WTC11 (cell line): ENCODE measurements around the gene PSMG4. TPM values are rescaled to one million over a fixed set of nuclear protein-coding genes. Genes with fewer than 3 reads are reported as not detected.

ENCODE experiments used
- ATAC-seq: fragments of 200-7000 bp; cut with Tn5 transposase; 2 replicates; pipeline ENCODE4 v1.10.0; 2021; ENCODE audit warnings: mild to moderate bottlenecking, moderate library complexity
- CTCF ChIA-PET: fragments of 300-600 bp; sonication (Branson Sonifier 250); formaldehyde crosslinking; loops from one replicate; lab custom pipeline; 2021; ENCODE audit warnings: antibody characterized with exemption; lab: Charles Lee
- POLR2A ChIA-PET: fragments of 350-600 bp; sonication (Branson Sonifier 250); formaldehyde crosslinking; loops from one replicate; lab custom pipeline; 2021; ENCODE audit warnings: antibody characterized with exemption; lab: Charles Lee
- DNase-seq: peaks from one replicate; pipeline ENCODE4 v3.0.0; 2021; ENCODE audit warnings: low spot score
- H3K27ac Mint-ChIP-seq: 2 replicates; pipeline ENCODE4 v1.8.0; 2021; ENCODE audit warnings: mixed read lengths
- H3K27me3 Mint-ChIP-seq: 2 replicates; pipeline ENCODE4 v1.8.0; 2021; ENCODE audit warnings: low read depth, mild to moderate bottlenecking, moderate library complexity, mixed read lengths
- H3K36me3 Mint-ChIP-seq: 2 replicates; pipeline ENCODE4 v1.8.0; 2021; ENCODE audit warnings: mixed read lengths
- H3K4me1 Mint-ChIP-seq: 2 replicates; pipeline ENCODE4 v1.8.0; 2022; ENCODE audit warnings: mixed read lengths
- H3K4me3 Mint-ChIP-seq: 2 replicates; pipeline ENCODE4 v1.8.0; 2021; ENCODE audit warnings: mild to moderate bottlenecking, moderate library complexity, mixed read lengths
- H3K9me3 Mint-ChIP-seq: 2 replicates; pipeline ENCODE4 v1.8.0; 2021; ENCODE audit warnings: mixed read lengths
- CBFB ChIP-seq: sonication (generic); formaldehyde crosslinking; IDR thresholded peaks from 2 replicates; pipeline ENCODE4 v1.8.1; 2022; ENCODE audit warnings: mild to moderate bottlenecking, low read depth, missing genetic modification reagents
- CTCF ChIP-seq: fragments of 200-600 bp; IDR thresholded peaks from 2 replicates; pipeline ENCODE4 v1.8.0; 2022; ENCODE audit warnings: antibody characterized with exemption
- E2F4 ChIP-seq: sonication (generic); formaldehyde crosslinking; IDR thresholded peaks from 2 replicates; pipeline ENCODE4 v1.8.1; 2022; ENCODE audit warnings: low read depth, mild to moderate bottlenecking, moderate library complexity, missing genetic modification reagents, borderline replicate concordance
- EMX1 ChIP-seq: fragments of 250-450 bp; sonication (Bioruptor Pico); IDR thresholded peaks from 2 replicates; pipeline ENCODE4 v1.8.0; 2021; ENCODE audit warnings: mild to moderate bottlenecking
- JUN ChIP-seq: sonication (generic); formaldehyde crosslinking; IDR thresholded peaks from 2 replicates; pipeline ENCODE4 v1.8.0; 2023; ENCODE audit warnings: mild to moderate bottlenecking, missing genetic modification reagents
- NFE2L1 ChIP-seq: sonication (generic); formaldehyde crosslinking; IDR thresholded peaks from 2 replicates; pipeline ENCODE4 v1.8.1; 2023; ENCODE audit warnings: missing genetic modification reagents
- NR3C1 ChIP-seq: sonication (generic); formaldehyde crosslinking; conservative IDR thresholded peaks from 2 replicates; pipeline ENCODE4 v1.8.1; 2023; ENCODE audit warnings: low read depth, mild to moderate bottlenecking, missing genetic modification reagents
- OVOL2 ChIP-seq: fragments of 250-450 bp; sonication (Bioruptor Pico); IDR thresholded peaks from 2 replicates; pipeline ENCODE4 v1.9.0; 2021; ENCODE audit warnings: mild to moderate bottlenecking, borderline replicate concordance
- RORB ChIP-seq: fragments of 250-450 bp; sonication (Bioruptor Pico); IDR thresholded peaks from 2 replicates; pipeline ENCODE4 v1.9.0; 2021; ENCODE audit warnings: mild to moderate bottlenecking
- SOX15 ChIP-seq: fragments of 250-450 bp; sonication (Bioruptor Pico); IDR thresholded peaks from 2 replicates; pipeline ENCODE4 v1.9.0; 2021; ENCODE audit warnings: mild to moderate bottlenecking
- ZNF263 ChIP-seq: sonication (generic); formaldehyde crosslinking; IDR thresholded peaks from 2 replicates; pipeline ENCODE4 v1.8.1; 2022; ENCODE audit warnings: low read depth, mild to moderate bottlenecking, moderate library complexity, missing genetic modification reagents
- ZNF425 ChIP-seq: fragments of 250-450 bp; sonication (Bioruptor Pico); conservative IDR thresholded peaks from 2 replicates; pipeline ENCODE4 v1.9.0; 2021; ENCODE audit warnings: mild to moderate bottlenecking
- total RNA-seq: library from RNA; stranded (reverse); gene quantifications from 3 replicates; pipeline ENCODE4 v1.2.3, GENCODE V29; 2021
- TF ChIP-seq, protein P1 (sequence below): fragments of 250-450 bp; sonication (Bioruptor Pico); IDR thresholded peaks from 2 replicates; pipeline ENCODE4 v1.9.0; 2021; ENCODE audit warnings: mild to moderate bottlenecking
- TF ChIP-seq, protein P2 (sequence below): sonication (generic); formaldehyde crosslinking; conservative IDR thresholded peaks from 2 replicates; pipeline ENCODE4 v1.8.1; 2022; ENCODE audit warnings: mild to moderate bottlenecking, missing genetic modification reagents
- TF ChIP-seq, protein P3 (sequence below): sonication (generic); formaldehyde crosslinking; IDR thresholded peaks from 2 replicates; pipeline ENCODE4 v1.8.0; 2023; ENCODE audit warnings: missing genetic modification reagents, mild to moderate bottlenecking, borderline replicate concordance

PSMG4 gene
- total RNA-seq, 1 experiment from 2014 or later, result 38.2 TPM

DNA sequence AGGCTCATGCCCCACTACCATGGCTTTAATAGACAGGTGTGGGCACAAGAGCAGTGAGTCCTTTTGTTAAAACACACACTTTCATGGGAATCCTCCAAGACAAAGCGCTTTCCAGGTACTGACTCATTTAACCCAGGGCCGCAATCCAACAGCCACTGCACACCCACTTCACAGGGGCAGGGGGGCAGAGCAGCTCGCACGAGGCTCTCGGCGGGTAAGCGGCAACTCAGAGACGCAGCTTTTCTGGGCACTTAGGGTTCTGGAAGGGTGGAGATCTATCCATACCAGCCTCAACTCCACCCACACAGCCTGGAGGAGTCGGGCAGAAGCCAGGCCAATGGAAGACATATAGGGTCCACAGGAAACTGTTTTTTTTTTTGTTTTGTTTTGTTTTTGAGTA lies 28.6 kb downstream of the PSMG4 start:
- Mint-ChIP-seq H3K27me3 (no peaks in the 10 kb centered on the region), H3K4me3 (no peak overlapping the region), H3K27ac (no peak overlapping the region), H3K36me3 (peaks cover 64% of the 10 kb centered on the region), H3K9me3 (no peaks in the 10 kb centered on the region)
- CTCF ChIA-PET, result interaction anchor here (0.7 kb wide), 2 partner anchors 66 to 282 kb away, joined by 3 to 4 read pairs; no protein-coding TSS in a partner anchor
- TF ChIP-seq ZNF425 (CRISPR knock-in tag), result no peak
- TF ChIP-seq, protein P1, sequence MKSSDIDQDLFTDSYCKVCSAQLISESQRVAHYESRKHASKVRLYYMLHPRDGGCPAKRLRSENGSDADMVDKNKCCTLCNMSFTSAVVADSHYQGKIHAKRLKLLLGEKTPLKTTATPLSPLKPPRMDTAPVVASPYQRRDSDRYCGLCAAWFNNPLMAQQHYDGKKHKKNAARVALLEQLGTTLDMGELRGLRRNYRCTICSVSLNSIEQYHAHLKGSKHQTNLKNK (CRISPR knock-in tag), result no peak
- TF ChIP-seq CBFB (CRISPR knock-in tag), result no peak
- TF ChIP-seq CTCF, result no peak
- TF ChIP-seq, all 79 proteins: peak for 0
- peaks cover 9% of the 10 kb centered on the region for H3K4me1 Mint-ChIP-seq
- POLR2A ChIA-PET, result no interaction called here
- ATAC-seq (no peak), DNase-seq (peak; percentile 1)

DNA sequence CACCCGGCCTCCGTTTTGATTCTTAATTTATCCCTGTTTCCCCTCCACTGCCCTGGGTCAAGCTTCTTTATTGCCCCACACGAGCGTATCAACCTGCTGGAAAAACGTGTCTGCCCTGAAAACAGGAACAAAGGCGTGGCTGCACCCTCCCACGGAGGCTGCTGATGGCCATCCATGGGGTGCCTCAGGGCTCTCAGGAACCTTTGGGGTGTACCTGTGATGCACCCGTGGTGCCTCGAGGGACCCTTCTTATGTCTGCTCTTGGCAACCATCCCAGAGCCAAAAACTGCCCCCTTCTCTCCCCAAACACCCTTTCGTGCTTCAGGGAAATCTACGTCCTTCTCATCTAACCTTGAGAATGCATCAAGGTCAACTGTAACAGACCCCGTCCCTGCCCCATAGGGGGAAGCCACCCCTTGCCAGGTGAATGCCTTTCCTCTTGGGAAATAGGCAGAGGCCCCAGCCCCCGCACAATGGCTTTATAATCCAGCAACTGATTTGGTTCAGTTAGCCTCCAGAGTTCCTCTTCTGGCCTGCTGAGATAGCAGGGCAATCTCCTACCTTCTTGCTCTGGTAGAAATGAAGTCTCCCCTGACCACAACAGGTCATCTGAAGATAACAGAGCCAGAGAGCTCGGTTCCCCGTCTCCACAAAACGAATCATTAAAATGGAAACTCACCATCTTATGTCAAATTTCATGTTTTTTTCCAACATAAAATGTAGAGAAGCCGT lies 29.4 kb downstream of the PSMG4 start:
- Mint-ChIP-seq H3K27ac (peak overlapping the region; percentile 57; the same call in 1 of the 2 replicates), H3K4me1 (peaks cover under 1% of the 10 kb centered on the region), H3K4me3 (no peak overlapping the region), H3K27me3 (no peaks in the 10 kb centered on the region), H3K9me3 (no peaks in the 10 kb centered on the region), H3K36me3 (peaks cover 62% of the 10 kb centered on the region)
- ATAC-seq, result no peak
- ChIA-PET POLR2A (no interaction called here), CTCF (interaction anchor here (0.7 to 1.1 kb wide), 4 partner anchors 9 to 444 kb away, joined by 3 to 4 read pairs (median 3); no protein-coding TSS in a partner anchor)
- TF ChIP-seq OVOL2 (CRISPR knock-in tag), result no peak
- TF ChIP-seq E2F4 (CRISPR knock-in tag), result no peak
- TF ChIP-seq, protein P2, sequence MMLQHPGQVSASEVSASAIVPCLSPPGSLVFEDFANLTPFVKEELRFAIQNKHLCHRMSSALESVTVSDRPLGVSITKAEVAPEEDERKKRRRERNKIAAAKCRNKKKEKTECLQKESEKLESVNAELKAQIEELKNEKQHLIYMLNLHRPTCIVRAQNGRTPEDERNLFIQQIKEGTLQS (CRISPR knock-in tag), result no peak
- no peak for TF ChIP-seq RORB (CRISPR knock-in tag)
- TF ChIP-seq EMX1, result no peak
- TF ChIP-seq ZNF263, result no peak
- TF ChIP-seq JUN, result no peak
- TF ChIP-seq NR3C1 (CRISPR knock-in tag), result no peak
- TF ChIP-seq NFE2L1 (CRISPR knock-in tag), result no peak
- TF ChIP-seq SOX15, result no peak
- TF ChIP-seq, protein P3, sequence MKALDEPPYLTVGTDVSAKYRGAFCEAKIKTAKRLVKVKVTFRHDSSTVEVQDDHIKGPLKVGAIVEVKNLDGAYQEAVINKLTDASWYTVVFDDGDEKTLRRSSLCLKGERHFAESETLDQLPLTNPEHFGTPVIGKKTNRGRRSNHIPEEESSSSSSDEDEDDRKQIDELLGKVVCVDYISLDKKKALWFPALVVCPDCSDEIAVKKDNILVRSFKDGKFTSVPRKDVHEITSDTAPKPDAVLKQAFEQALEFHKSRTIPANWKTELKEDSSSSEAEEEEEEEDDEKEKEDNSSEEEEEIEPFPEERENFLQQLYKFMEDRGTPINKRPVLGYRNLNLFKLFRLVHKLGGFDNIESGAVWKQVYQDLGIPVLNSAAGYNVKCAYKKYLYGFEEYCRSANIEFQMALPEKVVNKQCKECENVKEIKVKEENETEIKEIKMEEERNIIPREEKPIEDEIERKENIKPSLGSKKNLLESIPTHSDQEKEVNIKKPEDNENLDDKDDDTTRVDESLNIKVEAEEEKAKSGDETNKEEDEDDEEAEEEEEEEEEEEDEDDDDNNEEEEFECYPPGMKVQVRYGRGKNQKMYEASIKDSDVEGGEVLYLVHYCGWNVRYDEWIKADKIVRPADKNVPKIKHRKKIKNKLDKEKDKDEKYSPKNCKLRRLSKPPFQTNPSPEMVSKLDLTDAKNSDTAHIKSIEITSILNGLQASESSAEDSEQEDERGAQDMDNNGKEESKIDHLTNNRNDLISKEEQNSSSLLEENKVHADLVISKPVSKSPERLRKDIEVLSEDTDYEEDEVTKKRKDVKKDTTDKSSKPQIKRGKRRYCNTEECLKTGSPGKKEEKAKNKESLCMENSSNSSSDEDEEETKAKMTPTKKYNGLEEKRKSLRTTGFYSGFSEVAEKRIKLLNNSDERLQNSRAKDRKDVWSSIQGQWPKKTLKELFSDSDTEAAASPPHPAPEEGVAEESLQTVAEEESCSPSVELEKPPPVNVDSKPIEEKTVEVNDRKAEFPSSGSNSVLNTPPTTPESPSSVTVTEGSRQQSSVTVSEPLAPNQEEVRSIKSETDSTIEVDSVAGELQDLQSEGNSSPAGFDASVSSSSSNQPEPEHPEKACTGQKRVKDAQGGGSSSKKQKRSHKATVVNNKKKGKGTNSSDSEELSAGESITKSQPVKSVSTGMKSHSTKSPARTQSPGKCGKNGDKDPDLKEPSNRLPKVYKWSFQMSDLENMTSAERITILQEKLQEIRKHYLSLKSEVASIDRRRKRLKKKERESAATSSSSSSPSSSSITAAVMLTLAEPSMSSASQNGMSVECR (CRISPR knock-in tag), result no peak
- DNase-seq, result peak; percentile 2
